GM23338 (cell line): ENCODE measurements around the gene FAF1. TPM values are rescaled to one million over a fixed set of nuclear protein-coding genes. Genes with fewer than 3 reads are reported as not detected.

ENCODE experiments used
- ATAC-seq: fragments of 200-7000 bp; cut with Tn5 transposase; 3 replicates; pipeline ENCODE4 v1.9.1; 2020
- DNase-seq: peaks from one replicate; pipeline ENCODE4 v3.0.0-alpha.2; 2015; ENCODE audit warnings: low spot score
- H2AFZ ChIP-seq: fragments of 200-600 bp; sonication (generic); 2 replicates; pipeline ENCODE4 v1.8.0; 2016; ENCODE audit warnings: antibody characterized with exemption, mild to moderate bottlenecking, moderate library complexity
- H3F3A ChIP-seq: fragments of 200-600 bp; sonication (generic); replicated peaks from 2 replicates; pipeline ENCODE4 v1.8.0; 2017; ENCODE audit warnings: antibody characterized with exemption, mixed run types, low read depth
- H3K27ac ChIP-seq: fragments of 200-600 bp; sonication (generic); 2 replicates; pipeline ENCODE4 v1.6.1; 2016; ENCODE audit warnings: low read depth
- H3K27me3 ChIP-seq: fragments of 200-600 bp; sonication (generic); 2 replicates; pipeline ENCODE4 v1.8.0; 2016; ENCODE audit warnings: mild to moderate bottlenecking, mixed run types, moderate library complexity; ENCODE audit not compliant: insufficient read depth
- H3K36me3 ChIP-seq: fragments of 200-600 bp; sonication (generic); 2 replicates; pipeline ENCODE4 v1.8.0; 2016; ENCODE audit warnings: mild to moderate bottlenecking; ENCODE audit not compliant: insufficient read depth
- H3K4me1 ChIP-seq: fragments of 200-600 bp; sonication (generic); 2 replicates; pipeline ENCODE4 v1.8.0; 2016; ENCODE audit warnings: mild to moderate bottlenecking, moderate library complexity; ENCODE audit not compliant: insufficient read depth
- H3K4me2 ChIP-seq: fragments of 200-600 bp; sonication (generic); 2 replicates; pipeline ENCODE4 v1.7.1; 2017; ENCODE audit warnings: mixed run types
- H3K4me3 ChIP-seq: fragments of 200-600 bp; sonication (generic); 2 replicates; pipeline ENCODE4 v1.6.1; 2016; ENCODE audit warnings: mixed run types
- H3K79me2 ChIP-seq: fragments of 200-600 bp; sonication (generic); replicated peaks from 2 replicates; pipeline ENCODE4 v1.8.0; 2017; ENCODE audit warnings: mild to moderate bottlenecking; ENCODE audit not compliant: insufficient read depth
- H3K9me2 ChIP-seq: fragments of 200-600 bp; sonication (generic); 2 replicates; pipeline ENCODE4 v1.8.0; 2017; ENCODE audit not compliant: insufficient read depth
- H4K20me1 ChIP-seq: fragments of 200-600 bp; sonication (generic); replicated peaks from 2 replicates; pipeline ENCODE4 v1.8.0; 2017; ENCODE audit warnings: mild to moderate bottlenecking; ENCODE audit not compliant: insufficient read depth
- H3K27ac Mint-ChIP-seq: 2 replicates; pipeline ENCODE4 v1.8.0; 2020; ENCODE audit warnings: inconsistent platforms, mild to moderate bottlenecking, moderate library complexity, mixed read lengths
- H3K27me3 Mint-ChIP-seq: 3 replicates; pipeline ENCODE4 v1.8.0; 2022; ENCODE audit warnings: low read depth, mild to moderate bottlenecking, moderate library complexity, mixed read lengths, inconsistent platforms; ENCODE audit not compliant: insufficient read depth, poor library complexity
- H3K36me3 Mint-ChIP-seq: 3 replicates; pipeline ENCODE4 v1.8.0; 2021; ENCODE audit warnings: low read depth, mild to moderate bottlenecking, inconsistent platforms, moderate library complexity, mixed read lengths
- H3K4me1 Mint-ChIP-seq: 3 replicates; pipeline ENCODE4 v1.8.0; 2020; ENCODE audit warnings: mild to moderate bottlenecking, inconsistent platforms, mixed read lengths
- H3K4me3 Mint-ChIP-seq: 3 replicates; pipeline ENCODE4 v1.8.0; 2021; ENCODE audit warnings: moderate library complexity, mild to moderate bottlenecking, inconsistent platforms, mixed read lengths
- H3K9me3 Mint-ChIP-seq: 3 replicates; pipeline ENCODE4 v1.8.0; 2020; ENCODE audit warnings: moderate library complexity, mild to moderate bottlenecking, inconsistent platforms, mixed read lengths
- CTCF ChIP-seq, 2 experiments: fragments of 200-600 bp in 1 of 2; sonication (generic) in 1 of 2; conservative IDR thresholded peaks; 2 replicates each; pipeline versions ENCODE4 v1.5.1 to v1.6.1; 2016 to 2017; ENCODE audit warnings: antibody characterized with exemption in 2 of 2, low read depth in 2 of 2, mild to moderate bottlenecking in 2 of 2, moderate library complexity in 1 of 2
- EZH2phosphoT487 ChIP-seq: fragments of 200-600 bp; sonication (generic); IDR thresholded peaks from one replicate; pipeline ENCODE4 v1.8.1; 2018; ENCODE audit warnings: antibody characterized with exemption; ENCODE audit not compliant: unreplicated experiment
- REST ChIP-seq: IDR thresholded peaks from one replicate; pipeline ENCODE4 v1.6.1; 2018; ENCODE audit warnings: antibody characterized with exemption; ENCODE audit not compliant: unreplicated experiment
- STAT1 ChIP-seq: IDR thresholded peaks from one replicate; pipeline ENCODE4 v1.6.1; 2016; ENCODE audit warnings: antibody characterized with exemption; ENCODE audit not compliant: unreplicated experiment
- ZNF114 ChIP-seq: fragments of 250-450 bp; sonication (Bioruptor Pico); IDR thresholded peaks from 2 replicates; pipeline ENCODE4 v1.5.0; 2020; ENCODE audit warnings: mild to moderate bottlenecking, moderate library complexity
- ZNF462 ChIP-seq: fragments of 250-450 bp; sonication (Bioruptor Pico); IDR thresholded peaks from 2 replicates; pipeline ENCODE4 v1.5.0; 2020; ENCODE audit warnings: mild to moderate bottlenecking, moderate library complexity
- polyA plus RNA-seq: library from polyadenylated mRNA; unstranded; fragments of >200 nt; fragmentation: Nextera tagmentation; extraction: Ambion mirVana; gene quantifications from 2 replicates; pipeline ENCODE4 v1.2.1, GENCODE V29; 2016
- total RNA-seq: library from RNA; depleted of rRNA; stranded (reverse); fragments of >200 nt; shearing (Covaris generic); gene quantifications from 2 replicates; pipeline ENCODE4 v1.2.3, GENCODE V29; 2014

FAF1 gene
- total and polyA plus RNA-seq, 2 experiments from 2014 or later, result 24.1 to 53.2 TPM

- TF ChIP-seq ZNF114 (CRISPR knock-in tag), result no peak
- no peak for TF ChIP-seq CTCF (conservative IDR thresholded peaks at IDR 0.05; ENCODE audit: low read depth in 2 of 2)
- no peak for TF ChIP-seq ZNF462 (CRISPR knock-in tag)
- no peak for TF ChIP-seq STAT1
- no peak for TF ChIP-seq REST
- no peak for TF ChIP-seq EZH2phosphoT487
- Histone ChIP-seq H3K27me3 (no peaks in the 10 kb centered on the region), H3F3A (no peaks in the 10 kb centered on the region), H3K4me3 (no peak overlapping the region), H2AFZ (no peak overlapping the region), H3K4me1 (peaks cover 6% of the 10 kb centered on the region; the same call in 1 of the 2 replicates), H3K27ac (no peak overlapping the region), H3K9me2 (no peaks in the 10 kb centered on the region), H3K36me3 (no peaks in the 10 kb centered on the region), H4K20me1 (no peaks in the 10 kb centered on the region), H3K79me2 (no peaks in the 10 kb centered on the region), H3K4me2 (no peak overlapping the region)
- no peaks in the 10 kb centered on the region for H3K36me3 Mint-ChIP-seq
- H3K9me3 Mint-ChIP-seq, result no peaks in the 10 kb centered on the region
- peaks cover 25% of the 10 kb centered on the region for H3K4me1 Mint-ChIP-seq
- no peaks in the 10 kb centered on the region for H3K27me3 Mint-ChIP-seq
- ATAC-seq, result peak; percentile 54
- no peak overlapping the region for H3K27ac Mint-ChIP-seq
- H3K4me3 Mint-ChIP-seq, result no peak overlapping the region
- no peak for DNase-seq
Observed at GRCh38 chr1:50570066-50570468, 390.0 kb downstream of the FAF1 start.
